ENCODE results near the gene LDLR.

- TF ChIP-seq GATA3 (IDR thresholded peaks at IDR 0.05; ENCODE audit: low read depth, low read length) (no peak), GATA2 (IDR thresholded peaks at IDR 0.05; ENCODE audit: low read depth, low read length) (no peak)
Observed at GRCh38 chr19:11145536-11145924, 56.3 kb downstream of the LDLR start.

Measured in SH-SY5Y (cell line).